Sigmoid colon (tissue), 4 donors: ENCODE data around the gene STAT4.

Source experiments
- CTCF ChIP-seq, 4 experiments: fragments of 450-650 bp in 3 of 4; fragments of 200-600 bp in 1 of 4; IDR thresholded peaks; one replicate each; pipeline ENCODE4 v1.5.1; 2016 to 2019; ENCODE audit warnings: antibody characterized with exemption in 4 of 4, mild to moderate bottlenecking in 3 of 4, moderate library complexity in 2 of 4
- EP300 ChIP-seq, 4 donors: sonication (generic); formaldehyde crosslinking; IDR thresholded peaks; one replicate each; pipeline ENCODE4 v1.6.1; 2017; ENCODE audit warnings: antibody characterized with exemption in 4 of 4
- POLR2A ChIP-seq, 2 donors: fragments of 450-650 bp; IDR thresholded peaks; one replicate each; pipeline ENCODE4 v1.6.1; 2016; ENCODE audit warnings: antibody characterized with exemption in 2 of 2, mild to moderate bottlenecking in 2 of 2, moderate library complexity in 2 of 2
- POLR2AphosphoS5 ChIP-seq, 4 donors: sonication (generic); formaldehyde crosslinking; IDR thresholded peaks; one replicate each; pipeline ENCODE4 v1.6.1; 2017; ENCODE audit warnings: antibody characterized with exemption in 4 of 4

- no peak for TF ChIP-seq CTCF (IDR thresholded peaks at IDR 0.05)
- no peak for TF ChIP-seq POLR2A (IDR thresholded peaks at IDR 0.05)
- TF ChIP-seq EP300 (IDR thresholded peaks at IDR 0.05), result no peak
- TF ChIP-seq POLR2AphosphoS5 (IDR thresholded peaks at IDR 0.05), result no peak
Measured at GRCh38 chr2:191109888-191110287, 40.9 kb downstream of the STAT4 start.
